ENCODE results near the gene ZNF831. TPM values are rescaled to one million over a fixed set of nuclear protein-coding genes. Genes with fewer than 3 reads are reported as not detected.

Gene ZNF831
- total RNA-seq, 1 donor from 2014 or later: not detected

DNA sequence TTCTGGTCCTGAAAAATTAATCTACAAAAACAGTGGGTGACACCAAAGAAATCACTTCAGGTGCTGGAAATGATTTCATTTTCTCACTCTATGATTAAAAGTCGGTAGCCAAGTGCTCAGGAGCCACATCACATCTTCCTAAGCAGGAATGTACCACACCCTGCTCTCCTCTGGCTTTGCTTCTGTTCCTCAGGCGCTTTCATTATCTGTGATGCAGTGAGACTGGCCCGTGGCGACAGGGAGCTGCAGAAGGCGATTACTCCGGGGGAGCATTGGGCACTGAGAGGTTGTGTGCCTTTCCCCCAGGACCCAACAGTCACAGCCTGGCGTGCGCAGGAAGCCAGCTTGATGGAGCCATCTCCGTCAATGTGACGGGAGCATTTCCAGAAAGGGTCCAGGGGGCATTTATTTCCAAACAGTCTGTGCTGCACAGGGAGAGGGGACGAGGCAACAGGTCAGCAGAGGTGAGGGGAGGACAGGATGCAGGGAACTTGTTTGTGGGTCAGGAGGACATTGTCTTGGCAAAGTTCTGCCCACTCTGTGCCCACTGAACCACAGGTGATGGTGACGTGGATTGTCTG lies 5.6 kb upstream of the ZNF831 start:
- Mint-ChIP-seq H3K27me3 (ENCODE audit: low read depth) (peaks cover 9% of the 10 kb centered on the region), H3K27ac (ENCODE audit: unreplicated experiment) (no peak overlapping the region), H3K9me3 (peaks cover 4% of the 10 kb centered on the region), H3K36me3 (ENCODE audit: low read depth) (no peaks in the 10 kb centered on the region), H3K4me1 (no peaks in the 10 kb centered on the region), H3K4me3 (no peak overlapping the region)
- no peak for TF ChIP-seq CTCF (conservative IDR thresholded peaks at IDR 0.05)
- no peak for DNase-seq (ENCODE audit: low read depth, low spot score)

DNA sequence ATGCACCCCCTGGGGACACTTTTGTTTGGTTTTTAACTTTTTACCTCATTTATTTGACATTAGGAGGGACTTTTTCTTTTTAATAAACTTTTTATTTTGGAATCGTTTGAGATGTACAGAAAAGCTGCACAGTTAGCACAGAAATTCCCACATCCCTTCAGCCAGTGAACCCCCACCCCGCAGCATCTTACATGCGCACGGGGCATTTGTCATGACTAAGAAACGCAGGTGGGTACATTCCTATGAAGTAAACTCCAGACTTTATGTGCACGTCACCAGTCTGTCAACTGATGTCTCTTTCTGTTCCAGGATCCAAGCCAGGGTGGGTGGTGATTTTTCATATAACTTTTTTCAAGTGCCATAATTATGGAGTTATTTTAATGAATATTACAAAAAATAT lies 4.9 kb upstream of the ZNF831 start:
- no peak overlapping the region for H3K27ac Mint-ChIP-seq (ENCODE audit: unreplicated experiment)
- no peaks in the 10 kb centered on the region for H3K36me3 Mint-ChIP-seq (ENCODE audit: low read depth)
- no peak for TF ChIP-seq CTCF (conservative IDR thresholded peaks at IDR 0.05)
- no peak for DNase-seq (ENCODE audit: low read depth, low spot score)
- H3K4me3 Mint-ChIP-seq: no peak overlapping the region
- no peaks in the 10 kb centered on the region for H3K4me1 Mint-ChIP-seq
- peaks cover 9% of the 10 kb centered on the region for H3K27me3 Mint-ChIP-seq (ENCODE audit: low read depth)
- H3K9me3 Mint-ChIP-seq: peaks cover 4% of the 10 kb centered on the region

DNA sequence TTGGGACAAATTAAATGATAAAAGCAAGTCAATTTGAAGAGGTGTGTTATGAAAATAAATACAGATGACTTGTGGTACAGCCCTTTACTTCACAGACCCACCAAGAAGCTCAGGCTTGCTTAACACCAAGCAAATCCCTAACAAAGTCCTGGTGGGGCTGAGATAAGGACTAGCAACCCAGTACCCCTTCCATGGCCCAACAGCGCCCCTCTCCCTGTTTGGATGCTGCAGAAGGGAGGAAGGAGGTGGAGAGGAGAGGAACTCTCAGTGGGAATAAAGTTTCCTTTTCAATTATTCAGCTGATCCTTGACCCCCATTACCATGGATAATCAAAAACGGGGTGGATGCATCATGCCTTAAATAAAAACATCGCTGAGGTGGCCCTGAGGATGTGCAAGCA lies 4.5 kb upstream of the ZNF831 start:
- Mint-ChIP-seq H3K27ac (ENCODE audit: unreplicated experiment) (no peak overlapping the region), H3K4me3 (no peak overlapping the region), H3K9me3 (peaks cover 4% of the 10 kb centered on the region), H3K36me3 (ENCODE audit: low read depth) (no peaks in the 10 kb centered on the region), H3K27me3 (ENCODE audit: low read depth) (peaks cover 9% of the 10 kb centered on the region), H3K4me1 (no peaks in the 10 kb centered on the region)
- no peak for TF ChIP-seq CTCF (conservative IDR thresholded peaks at IDR 0.05)
- no peak for DNase-seq (ENCODE audit: low read depth, low spot score)

- TF ChIP-seq CTCF (conservative IDR thresholded peaks at IDR 0.05): no peak
- no peak for DNase-seq (ENCODE audit: low read depth, low spot score)
- H3K9me3 Mint-ChIP-seq: peaks cover 4% of the 10 kb centered on the region
- H3K27ac Mint-ChIP-seq (ENCODE audit: unreplicated experiment): no peak overlapping the region
- H3K4me1 Mint-ChIP-seq: no peaks in the 10 kb centered on the region
- no peaks in the 10 kb centered on the region for H3K36me3 Mint-ChIP-seq (ENCODE audit: low read depth)
- no peak overlapping the region for H3K4me3 Mint-ChIP-seq
- peaks cover 7% of the 10 kb centered on the region for H3K27me3 Mint-ChIP-seq (ENCODE audit: low read depth)
Measured at GRCh38 chr20:59159493-59160376, 3.9 kb upstream of the ZNF831 start.

- H3K27me3 Mint-ChIP-seq (ENCODE audit: low read depth): peaks cover 8% of the 10 kb centered on the region
- no peaks in the 10 kb centered on the region for H3K4me1 Mint-ChIP-seq
- H3K27ac Mint-ChIP-seq (ENCODE audit: unreplicated experiment): no peak overlapping the region
- peaks cover 4% of the 10 kb centered on the region for H3K9me3 Mint-ChIP-seq
- H3K36me3 Mint-ChIP-seq (ENCODE audit: low read depth): no peaks in the 10 kb centered on the region
- no peak for TF ChIP-seq CTCF (conservative IDR thresholded peaks at IDR 0.05)
- no peak overlapping the region for H3K4me3 Mint-ChIP-seq
- no peak for DNase-seq (ENCODE audit: low read depth, low spot score)
Measured at GRCh38 chr20:59160389-59161115, 3.1 kb upstream of the ZNF831 start.
